ENCODE measurements around the gene KLHL28.

KLHL28 gene

GRCh38 chr14:44961554-44962333 lies at the start of gene KLHL28, which contains the start of gene TOGARAM1:
Gene KLHL28 (minus strand): TSS chr14:44961947. CDS start chr14:44945928, 16,019 bp downstream.
Gene TOGARAM1 (plus strand): TSS chr14:44962190. CDS start chr14:44962422, 232 bp downstream.
- peak; percentile 99 for DNase-seq

GRCh38 chr14:45003924-45004323 lies 42.2 kb upstream of the KLHL28 start:
- DNase-seq, result no peak

- no peak for DNase-seq
Observed at GRCh38 chr14:44995770-44996294, 34.1 kb upstream of the KLHL28 start.

GRCh38 chr14:44995196-44995595 lies 33.4 kb upstream of the KLHL28 start:
- no peak for DNase-seq

- DNase-seq, result no peak
Observed at GRCh38 chr14:44990533-44990932, 28.8 kb upstream of the KLHL28 start.

GRCh38 chr14:44989497-44990440 lies 28.0 kb upstream of the KLHL28 start:
- no peak for DNase-seq

- DNase-seq, result no peak
Observed at GRCh38 chr14:44988694-44989093, 26.9 kb upstream of the KLHL28 start.

- no peak for DNase-seq
Observed at GRCh38 chr14:44982594-44982993, 20.8 kb upstream of the KLHL28 start.

GRCh38 chr14:44981198-44981597 lies 19.5 kb upstream of the KLHL28 start:
- DNase-seq, result no peak

- DNase-seq, result no peak
Observed at GRCh38 chr14:44979740-44980356, 18.1 kb upstream of the KLHL28 start.

- DNase-seq, result no peak
Observed at GRCh38 chr14:44979273-44979672, 17.5 kb upstream of the KLHL28 start.

GRCh38 chr14:44971459-44971858 lies 9.7 kb upstream of the KLHL28 start:
- no peak for DNase-seq

- no peak for DNase-seq
Observed at GRCh38 chr14:44970907-44971306, 9.2 kb upstream of the KLHL28 start.

GRCh38 chr14:44968714-44969113 lies 7.0 kb upstream of the KLHL28 start:
- no peak for DNase-seq

GRCh38 chr14:44966601-44967336 lies 5.0 kb upstream of the KLHL28 start:
- DNase-seq, result no peak

GRCh38 chr14:44963775-44964380 lies 2.1 kb upstream of the KLHL28 start:
- DNase-seq, result no peak

- DNase-seq, result no peak
Observed at GRCh38 chr14:44963044-44963528, 1.3 kb upstream of the KLHL28 start.

- no peak for DNase-seq
Observed at GRCh38 chr14:44962334-44963043, 742 bp upstream of the KLHL28 start.

GRCh38 chr14:44961151-44961553 lies 595 bp downstream of the KLHL28 start:
- no peak for DNase-seq

GRCh38 chr14:44960646-44961045 lies 1.1 kb downstream of the KLHL28 start:
- no peak for DNase-seq

- no peak for DNase-seq
Observed at GRCh38 chr14:44960146-44960545, 1.6 kb downstream of the KLHL28 start.

All from NCI-H1417 treated with DMSO at 0.1 percent for 48 hours (cell line).